AG04450 (cell line): Measurements from ENCODE around the gene FBXO11. TPM values are rescaled to one million over a fixed set of nuclear protein-coding genes. Genes with fewer than 3 reads are reported as not detected.

Experiments
- CTCF ChIA-PET: fragments of 300-600, 350-600 bp; formaldehyde crosslinking; extraction: SDS; loops from one replicate; lab custom pipeline; 2022; ENCODE audit warnings: antibody characterized with exemption, inconsistent platforms; lab: Charles Lee
- POLR2A ChIA-PET: fragments of 350-600 bp; formaldehyde crosslinking; extraction: SDS; loops from one replicate; lab custom pipeline; 2021; ENCODE audit warnings: antibody characterized with exemption, inconsistent platforms; lab: Yijun Ruan, JAX
- DNase-seq: peaks from one replicate; pipeline ENCODE4 v3.0.0-alpha.2; 2011; ENCODE audit warnings: low read depth, low spot score
- H3K27ac ChIP-seq: one replicate; pipeline ENCODE4 v1.5.1; 2012; ENCODE audit warnings: low read depth, low read length, control low read depth
- H3K27me3 ChIP-seq: one replicate; pipeline ENCODE4 v1.6.0; 2012; ENCODE audit warnings: low read length; ENCODE audit not compliant: control insufficient read depth, insufficient read depth
- H3K4me3 ChIP-seq: 2 replicates; pipeline ENCODE4 v1.5.1; 2011; ENCODE audit warnings: mild to moderate bottlenecking, low read depth, low read length, control low read depth
- H3K9me3 ChIP-seq: 2 replicates; pipeline ENCODE4 v1.5.1; 2012; ENCODE audit warnings: low read length; ENCODE audit not compliant: control insufficient read depth, insufficient read depth
- polyA plus RNA-seq: library from polyadenylated mRNA; depleted of rRNA; stranded (reverse); fragments of >200 nt; gene quantifications from 2 replicates; pipeline ENCODE4 v1.2.3, GENCODE V29; 2011
- TF ChIP-seq, protein P1 (sequence below): IDR thresholded peaks from 2 replicates; pipeline ENCODE4 v1.5.1; 2011; ENCODE audit warnings: low read depth, low read length, control low read depth, inconsistent platforms

Gene FBXO11
- polyA plus RNA-seq, 1 experiment, result 55.9 TPM

GRCh38 chr2:47844162-47844561 lies 62.1 kb downstream of the FBXO11 start:
- TF ChIP-seq, protein P1, sequence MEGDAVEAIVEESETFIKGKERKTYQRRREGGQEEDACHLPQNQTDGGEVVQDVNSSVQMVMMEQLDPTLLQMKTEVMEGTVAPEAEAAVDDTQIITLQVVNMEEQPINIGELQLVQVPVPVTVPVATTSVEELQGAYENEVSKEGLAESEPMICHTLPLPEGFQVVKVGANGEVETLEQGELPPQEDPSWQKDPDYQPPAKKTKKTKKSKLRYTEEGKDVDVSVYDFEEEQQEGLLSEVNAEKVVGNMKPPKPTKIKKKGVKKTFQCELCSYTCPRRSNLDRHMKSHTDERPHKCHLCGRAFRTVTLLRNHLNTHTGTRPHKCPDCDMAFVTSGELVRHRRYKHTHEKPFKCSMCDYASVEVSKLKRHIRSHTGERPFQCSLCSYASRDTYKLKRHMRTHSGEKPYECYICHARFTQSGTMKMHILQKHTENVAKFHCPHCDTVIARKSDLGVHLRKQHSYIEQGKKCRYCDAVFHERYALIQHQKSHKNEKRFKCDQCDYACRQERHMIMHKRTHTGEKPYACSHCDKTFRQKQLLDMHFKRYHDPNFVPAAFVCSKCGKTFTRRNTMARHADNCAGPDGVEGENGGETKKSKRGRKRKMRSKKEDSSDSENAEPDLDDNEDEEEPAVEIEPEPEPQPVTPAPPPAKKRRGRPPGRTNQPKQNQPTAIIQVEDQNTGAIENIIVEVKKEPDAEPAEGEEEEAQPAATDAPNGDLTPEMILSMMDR, result no peak
- POLR2A ChIA-PET, result interaction anchor here (0.6 kb wide), 1 partner anchor 15 kb away, joined by 5 read pairs; no protein-coding TSS in a partner anchor
- DNase-seq, result no peak
- Histone ChIP-seq H3K9me3 (no peaks in the 10 kb centered on the region; the same call in 1 of the 2 replicates), H3K27ac (no peak overlapping the region), H3K27me3 (no peaks in the 10 kb centered on the region), H3K4me3 (no peak overlapping the region)
- CTCF ChIA-PET, result interaction anchor here (1.3 kb wide), 1 partner anchor 13 kb away, joined by 3 read pairs; no protein-coding TSS in a partner anchor

GRCh38 chr2:47843407-47843806 lies 62.9 kb downstream of the FBXO11 start:
- no peaks in the 10 kb centered on the region; the same call in 1 of the 2 replicates for H3K9me3 ChIP-seq
- no peak overlapping the region for H3K27ac ChIP-seq
- TF ChIP-seq, protein P1, result no peak
- ChIA-PET POLR2A (interaction anchor here (0.6 to 0.7 kb wide), 2 partner anchors 15 to 63 kb away, joined by 4 to 5 read pairs; no protein-coding TSS in a partner anchor), CTCF (interaction anchor here (0.7 to 1.8 kb wide), 4 partner anchors 15 to 1103 kb away, joined by 3 to 7 read pairs (median 4); partner anchors contain the start of gene FBXO11)
- no peak for DNase-seq
- H3K27me3 ChIP-seq, result no peaks in the 10 kb centered on the region
- H3K4me3 ChIP-seq, result no peak overlapping the region

GRCh38 chr2:47842846-47843245 lies 63.5 kb downstream of the FBXO11 start:
- POLR2A ChIA-PET, result no interaction called here
- TF ChIP-seq, protein P1, result no peak
- DNase-seq, result no peak
- CTCF ChIA-PET, result interaction anchor here (1.0 to 1.8 kb wide), 5 partner anchors 14 to 1104 kb away, joined by 3 to 7 read pairs (median 5); partner anchors contain the start of gene FBXO11
- Histone ChIP-seq H3K9me3 (no peaks in the 10 kb centered on the region; the same call in 1 of the 2 replicates), H3K27me3 (no peaks in the 10 kb centered on the region), H3K4me3 (no peak overlapping the region), H3K27ac (no peak overlapping the region)

GRCh38 chr2:47838686-47839085 lies 67.6 kb downstream of the FBXO11 start:
- Histone ChIP-seq H3K9me3 (no peaks in the 10 kb centered on the region; the same call in 1 of the 2 replicates), H3K27me3 (no peaks in the 10 kb centered on the region), H3K4me3 (no peak overlapping the region), H3K27ac (no peak overlapping the region)
- ChIA-PET CTCF (interaction anchor here (0.6 to 1.4 kb wide), 2 partner anchors 19 to 271 kb away, joined by 4 to 6 read pairs; no protein-coding TSS in a partner anchor), POLR2A (no interaction called here)
- DNase-seq, result no peak
- TF ChIP-seq, protein P1, result no peak

GRCh38 chr2:47838249-47838648 lies 68.0 kb downstream of the FBXO11 start:
- TF ChIP-seq, protein P1, result no peak
- no peak overlapping the region for H3K27ac ChIP-seq
- no peaks in the 10 kb centered on the region for H3K27me3 ChIP-seq
- ChIA-PET CTCF (interaction anchor here (0.6 to 1.4 kb wide), 2 partner anchors 19 to 271 kb away, joined by 4 to 6 read pairs; no protein-coding TSS in a partner anchor), POLR2A (no interaction called here)
- no peak for DNase-seq
- no peaks in the 10 kb centered on the region; the same call in 1 of the 2 replicates for H3K9me3 ChIP-seq
- H3K4me3 ChIP-seq, result no peak overlapping the region
